Thoracic aorta (tissue), 2 donors: ENCODE results near the gene CCL7. TPM values are rescaled to one million over a fixed set of nuclear protein-coding genes. Genes with fewer than 3 reads are reported as not detected.
A peak's percentile ranks its signal among the peaks of the same experiment; 100 is the strongest.

Source experiments
- ATAC-seq: fragments of 150-250 bp; one replicate; pipeline ENCODE4 v1.8.0; 2017; ENCODE audit warnings: low read depth; ENCODE audit not compliant: insufficient number of reproducible peaks, low FRiP score
- DNase-seq: peaks from one replicate; pipeline ENCODE4 v3.0.0-alpha.2; 2020; ENCODE audit warnings: low spot score
- H3K27ac ChIP-seq, 2 donors: fragments of 200-600 bp; sonication (generic); 1 replicate in 1 of 2; 2 replicates in 1 of 2; pipeline ENCODE4 v1.5.1; 2016; ENCODE audit warnings: mild to moderate bottlenecking in 2 of 2, moderate library complexity in 2 of 2
- H3K27me3 ChIP-seq: fragments of 200-600 bp; sonication (generic); replicated peaks from 2 replicates; pipeline ENCODE4 v1.6.0; 2016; ENCODE audit warnings: mild to moderate bottlenecking; ENCODE audit not compliant: insufficient read depth
- H3K36me3 ChIP-seq: fragments of 200-600 bp; sonication (generic); one replicate; pipeline ENCODE4 v1.5.1; 2016
- H3K4me1 ChIP-seq, 2 donors: fragments of 200-600 bp; sonication (generic); 1 replicate in 1 of 2; 2 replicates in 1 of 2; pipeline versions ENCODE4 v1.5.1 to v1.6.0; 2016; ENCODE audit warnings: low read depth in 2 of 2, mild to moderate bottlenecking in 1 of 2; ENCODE audit not compliant: control insufficient read depth in 1 of 2
- H3K4me3 ChIP-seq: fragments of 200-600 bp; sonication (generic); 2 replicates; pipeline ENCODE4 v1.5.1; 2016; ENCODE audit warnings: mild to moderate bottlenecking
- H3K9me3 ChIP-seq: fragments of 200-600 bp; sonication (generic); 2 replicates; pipeline ENCODE4 v1.5.1; 2016
- CTCF ChIP-seq: fragments of 200-600 bp; sonication (generic); IDR thresholded peaks from one replicate; pipeline ENCODE4 v1.5.1; 2019; ENCODE audit warnings: antibody characterized with exemption
- total RNA-seq, 2 donors: library from RNA; depleted of rRNA; stranded (reverse); fragments of >200 nt; gene quantifications; one replicate each; pipeline versions ENCODE4 v1.1.0 to v1.2.3, GENCODE V29; 2016

The CCL7 gene
- total RNA-seq, 2 donors from 2014 or later, result 1.3 TPM; not detected in 1

GRCh38 chr17:34242587-34243363, 27.2 kb upstream of the CCL7 start:
- peaks cover 22 to 40% of the 10 kb centered on the region in 2 donors for H3K4me1 ChIP-seq
- no peaks in the 10 kb centered on the region for H3K27me3 ChIP-seq
- no peak for DNase-seq
- no peak for TF ChIP-seq CTCF
- H3K27ac ChIP-seq, result peak overlapping the region in 1 of 2 donors; percentile 35
- H3K36me3 ChIP-seq, result no peaks in the 10 kb centered on the region
- H3K9me3 ChIP-seq, result no peaks in the 10 kb centered on the region
- no peak for ATAC-seq
- no peak overlapping the region for H3K4me3 ChIP-seq

- Histone ChIP-seq H3K4me3 (no peak overlapping the region), H3K27ac (peak overlapping the region in 1 of 2 donors; percentile 35), H3K9me3 (no peaks in the 10 kb centered on the region), H3K4me1 (peaks cover 30 to 46% of the 10 kb centered on the region in 2 donors), H3K27me3 (no peaks in the 10 kb centered on the region), H3K36me3 (no peaks in the 10 kb centered on the region)
- no peak for TF ChIP-seq CTCF
- ATAC-seq, result no peak
- DNase-seq, result no peak
Observed at GRCh38 chr17:34243364-34244320, 26.4 kb upstream of the CCL7 start.

GRCh38 chr17:34245351-34245905, 24.6 kb upstream of the CCL7 start:
- H3K36me3 ChIP-seq, result no peaks in the 10 kb centered on the region
- no peak for TF ChIP-seq CTCF
- H3K4me3 ChIP-seq, result no peak overlapping the region
- no peak overlapping the region for H3K27ac ChIP-seq
- peaks cover 46 to 57% of the 10 kb centered on the region in 2 donors for H3K4me1 ChIP-seq
- H3K9me3 ChIP-seq, result no peaks in the 10 kb centered on the region
- H3K27me3 ChIP-seq, result no peaks in the 10 kb centered on the region
- no peak for ATAC-seq
- no peak for DNase-seq

- ATAC-seq (no peak), DNase-seq (no peak)
- no peaks in the 10 kb centered on the region for H3K36me3 ChIP-seq
- no peak overlapping the region for H3K4me3 ChIP-seq
- TF ChIP-seq CTCF, result no peak
- no peaks in the 10 kb centered on the region for H3K27me3 ChIP-seq
- no peaks in the 10 kb centered on the region for H3K9me3 ChIP-seq
- peak overlapping the region in 1 of 2 donors; percentile 15 for H3K27ac ChIP-seq
- H3K4me1 ChIP-seq, result peaks cover 55 to 59% of the 10 kb centered on the region in 2 donors
Observed at GRCh38 chr17:34246446-34246845, 23.6 kb upstream of the CCL7 start.

- no peaks in the 10 kb centered on the region for H3K36me3 ChIP-seq
- H3K27me3 ChIP-seq, result no peaks in the 10 kb centered on the region
- peak overlapping the region in 1 of 2 donors; percentile 84 for H3K27ac ChIP-seq
- no peaks in the 10 kb centered on the region for H3K9me3 ChIP-seq
- peaks cover 59 to 61% of the 10 kb centered on the region in 2 donors for H3K4me1 ChIP-seq
- no peak for ATAC-seq
- no peak for DNase-seq
- no peak overlapping the region for H3K4me3 ChIP-seq
- TF ChIP-seq CTCF, result no peak
Observed at GRCh38 chr17:34246881-34247280, 23.1 kb upstream of the CCL7 start.
